CD4-positive, alpha-beta T cell treated with Interleukin-2 at 100 ng/mL for 4 hours (primary cell): ENCODE results near the gene IGFBP5.

Experiments
- DNase-seq: peaks from one replicate; pipeline ENCODE4 v3.0.0-alpha.2; 2020; ENCODE audit warnings: low spot score

Gene IGFBP5

DNA sequence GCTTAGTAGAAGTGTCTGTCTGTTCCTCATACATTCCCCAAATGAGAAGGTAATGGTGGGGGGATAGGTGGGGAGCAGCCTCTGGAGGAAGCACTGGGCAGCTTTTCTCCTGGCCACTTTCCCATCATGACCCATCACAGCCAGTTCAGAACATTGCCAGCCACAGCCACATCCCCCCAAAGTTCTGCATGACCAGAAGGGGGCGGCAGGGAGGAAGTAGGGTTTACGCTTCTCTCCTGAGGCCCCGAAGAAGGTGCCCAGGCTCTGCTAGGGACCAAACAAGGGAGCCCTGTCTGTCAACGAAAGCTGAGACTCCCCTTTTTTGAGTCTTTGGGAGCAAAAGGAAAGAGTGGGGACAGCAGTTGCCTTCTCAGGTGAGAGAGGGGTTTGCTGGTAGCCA lies 7.7 kb downstream of the IGFBP5 start:
- DNase-seq = no peak

DNA sequence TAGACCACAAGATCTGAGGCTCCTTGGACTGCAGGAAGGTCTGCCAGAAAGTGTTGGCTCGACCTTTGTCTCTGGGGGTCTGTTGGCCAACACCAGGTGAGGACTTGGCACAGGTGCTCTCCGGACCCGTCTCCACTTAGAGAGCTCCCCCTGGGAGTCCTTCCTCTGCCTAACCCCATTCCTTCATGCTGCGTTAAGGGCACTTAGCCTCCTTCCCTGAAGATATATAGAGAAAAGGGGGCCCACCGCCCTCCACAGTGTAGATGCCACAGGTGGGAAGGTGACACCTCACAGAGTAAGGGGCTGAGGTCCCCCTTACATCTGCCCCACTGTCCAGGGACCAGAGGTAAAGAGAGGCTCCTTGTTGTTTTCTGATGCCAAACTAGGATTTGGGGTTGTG lies 8.2 kb downstream of the IGFBP5 start:
- DNase-seq = no peak

DNA sequence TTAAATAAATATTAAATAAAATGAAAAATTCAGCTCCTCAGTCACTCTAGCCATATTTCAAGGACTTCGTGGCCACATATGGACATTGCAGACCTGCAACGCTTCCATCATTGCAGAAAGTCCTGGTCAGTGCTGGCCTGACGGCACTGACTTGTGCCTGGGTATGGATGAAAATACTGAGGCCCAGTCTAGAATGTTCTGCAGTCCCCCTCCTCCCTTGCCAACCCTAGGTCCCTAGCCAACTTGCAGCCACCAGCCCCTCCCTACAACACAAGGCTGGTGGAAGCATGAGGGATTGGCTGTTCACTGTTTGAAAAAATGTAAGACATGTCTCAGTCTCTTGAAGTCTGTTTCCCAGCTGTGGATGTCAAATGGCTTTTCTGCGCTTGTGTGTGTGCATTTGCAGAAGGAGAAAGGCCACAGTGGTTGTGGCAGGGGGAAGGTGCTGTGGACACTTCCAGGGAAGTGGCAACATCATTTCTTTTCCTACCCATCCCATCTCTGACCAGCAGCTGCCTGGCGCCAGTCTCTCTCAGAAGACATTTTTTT lies 9.9 kb downstream of the IGFBP5 start:
- DNase-seq = no peak

DNA sequence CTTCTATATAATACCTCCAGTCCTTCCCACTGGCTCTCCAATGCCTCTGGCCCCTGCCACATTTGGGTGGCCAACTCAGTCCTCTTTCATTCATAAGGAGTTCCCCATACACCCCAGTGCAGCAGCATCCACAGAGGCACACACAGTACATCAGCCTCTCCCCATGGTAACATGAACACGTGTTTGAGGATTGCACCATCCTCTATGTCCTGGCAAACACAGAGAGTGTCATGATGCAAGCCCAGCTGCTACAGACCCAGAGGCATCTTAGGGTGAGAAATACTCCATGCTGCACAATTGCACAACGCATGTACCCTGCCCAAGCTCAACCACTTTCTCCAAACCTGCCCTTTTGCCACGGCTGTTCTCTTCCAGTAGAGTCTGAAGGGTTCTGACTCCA lies 11.5 kb downstream of the IGFBP5 start:
- no peak for DNase-seq

DNA sequence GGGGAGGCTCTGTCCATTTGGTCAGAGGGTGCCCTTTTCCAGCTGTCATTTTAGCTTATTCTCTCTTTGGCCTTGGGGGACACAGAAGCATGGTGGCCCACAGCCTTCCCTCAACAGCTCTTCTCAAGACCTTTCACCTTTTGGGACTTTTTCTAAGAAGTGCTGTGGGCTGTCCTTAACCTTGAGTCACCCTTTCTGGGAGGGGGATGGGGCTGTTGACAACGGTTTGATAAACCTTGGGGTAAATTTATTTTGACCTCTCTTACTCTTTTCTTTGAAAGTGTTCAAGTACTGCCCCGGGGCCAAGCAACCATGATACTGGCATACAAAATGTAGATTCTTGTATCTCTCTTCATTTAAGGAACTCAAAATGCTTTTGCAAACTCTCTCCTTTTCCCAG lies 13.7 kb downstream of the IGFBP5 start:
- no peak for DNase-seq

DNA sequence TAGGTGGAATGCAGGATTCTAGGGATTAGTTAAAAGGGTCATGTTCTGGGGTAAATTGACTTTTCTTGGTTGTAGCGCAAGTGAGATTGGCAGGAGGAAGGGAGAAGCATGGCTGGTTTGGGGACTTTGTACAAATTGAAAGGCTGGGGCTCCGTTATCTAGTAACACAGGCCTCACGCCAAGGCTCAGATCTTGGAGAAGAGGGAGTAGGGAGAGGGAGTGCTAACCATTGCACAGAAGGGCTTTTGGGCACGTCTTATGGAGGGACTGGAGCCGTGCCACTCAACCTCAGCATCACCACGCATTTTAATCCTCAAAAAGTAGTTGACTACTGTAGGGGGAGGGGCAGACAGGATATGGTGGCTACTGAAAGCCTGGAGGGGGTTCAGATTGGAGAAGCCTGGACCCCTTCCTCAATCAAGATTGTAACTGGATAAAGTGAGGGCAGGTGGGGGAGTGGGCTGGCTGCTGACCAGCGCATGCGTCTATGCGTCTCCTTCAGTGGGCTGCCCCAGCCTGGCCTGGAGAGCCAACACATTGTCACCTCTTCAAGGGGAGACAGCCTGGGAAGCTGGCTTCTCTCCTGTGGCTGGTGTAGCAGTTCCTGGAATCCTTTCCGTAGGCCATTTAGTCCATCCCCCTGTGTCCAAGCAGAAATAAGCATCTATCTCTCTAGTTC lies 14.3 kb downstream of the IGFBP5 start:
- DNase-seq = no peak

DNA sequence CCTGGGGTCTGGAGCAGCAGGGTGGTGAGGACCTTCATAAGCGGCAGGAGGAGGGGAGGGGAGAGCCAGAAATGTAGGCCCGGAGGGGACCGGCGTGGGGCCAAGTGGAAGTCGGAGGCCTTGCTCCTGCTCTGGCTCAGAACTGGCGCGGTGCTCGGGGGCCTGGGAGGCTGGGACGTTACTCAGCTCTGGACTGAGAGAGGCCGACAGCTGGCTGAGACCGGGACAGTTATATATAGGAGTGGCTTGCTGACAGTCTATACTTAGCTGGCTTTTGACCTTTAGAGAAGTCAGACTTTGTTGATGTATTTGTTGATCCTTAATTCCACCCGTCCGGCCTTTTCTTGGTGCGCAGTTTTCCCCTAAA lies 15.7 kb downstream of the IGFBP5 start:
- no peak for DNase-seq

DNA sequence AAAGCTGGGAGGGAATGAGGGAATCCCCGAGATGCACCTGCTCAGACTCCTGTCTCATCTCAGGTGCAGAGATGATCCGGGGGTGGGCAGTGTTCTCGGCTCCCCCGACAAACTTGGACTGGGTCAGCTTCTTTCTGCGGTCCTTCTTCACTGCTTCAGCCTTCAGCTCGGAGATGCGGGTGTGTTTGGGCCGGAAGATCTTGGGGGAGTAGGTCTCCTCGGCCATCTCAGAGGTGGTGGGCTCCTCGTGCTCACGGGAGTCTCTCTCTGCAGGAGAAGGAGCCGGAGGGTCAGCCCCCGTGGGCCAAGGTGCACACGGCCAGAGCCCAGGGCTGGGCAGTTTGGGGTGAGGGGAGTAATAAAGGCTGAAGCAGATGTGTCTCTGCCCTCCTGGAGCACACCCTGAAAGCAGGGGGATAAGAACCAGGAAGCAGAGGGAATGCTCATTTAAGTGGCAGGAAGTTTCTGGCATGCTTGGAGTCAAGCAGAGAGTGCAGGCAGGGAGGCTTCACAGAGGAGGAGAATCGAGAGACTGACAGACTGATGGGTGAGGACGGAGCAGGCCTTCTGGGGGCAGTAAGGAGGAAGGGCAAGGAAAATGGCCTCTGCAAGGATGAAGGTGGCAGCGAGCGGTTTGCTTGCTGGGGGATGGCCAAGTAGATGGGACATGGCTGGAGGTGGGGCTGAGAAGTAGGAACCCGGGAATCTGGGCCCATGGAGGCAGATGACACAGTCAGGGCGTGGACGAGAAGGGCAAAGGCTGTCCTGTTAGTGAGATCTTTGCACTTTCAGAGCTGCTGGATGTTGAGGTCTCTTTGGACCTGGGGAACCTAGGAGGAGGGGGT lies 16.3 kb downstream of the IGFBP5 start:
- no peak for DNase-seq

DNA sequence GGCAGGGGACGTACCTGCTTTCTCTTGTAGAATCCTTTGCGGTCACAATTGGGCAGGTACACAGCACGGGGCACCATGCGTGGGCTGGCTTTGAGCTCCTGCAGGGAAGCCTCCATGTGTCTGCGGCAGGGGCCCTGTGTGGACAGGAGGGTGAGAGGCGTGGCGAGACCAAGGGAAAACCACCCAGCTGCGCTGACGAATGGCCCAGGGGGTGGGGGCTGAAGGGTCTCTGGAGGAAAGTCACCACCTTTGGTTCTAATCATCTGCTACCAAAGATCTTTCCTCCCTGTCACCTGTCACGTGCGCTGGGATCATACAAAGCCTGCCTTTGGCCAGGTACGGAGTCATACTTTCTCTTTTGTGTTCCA lies 17.3 kb downstream of the IGFBP5 start:
- DNase-seq = no peak

DNA sequence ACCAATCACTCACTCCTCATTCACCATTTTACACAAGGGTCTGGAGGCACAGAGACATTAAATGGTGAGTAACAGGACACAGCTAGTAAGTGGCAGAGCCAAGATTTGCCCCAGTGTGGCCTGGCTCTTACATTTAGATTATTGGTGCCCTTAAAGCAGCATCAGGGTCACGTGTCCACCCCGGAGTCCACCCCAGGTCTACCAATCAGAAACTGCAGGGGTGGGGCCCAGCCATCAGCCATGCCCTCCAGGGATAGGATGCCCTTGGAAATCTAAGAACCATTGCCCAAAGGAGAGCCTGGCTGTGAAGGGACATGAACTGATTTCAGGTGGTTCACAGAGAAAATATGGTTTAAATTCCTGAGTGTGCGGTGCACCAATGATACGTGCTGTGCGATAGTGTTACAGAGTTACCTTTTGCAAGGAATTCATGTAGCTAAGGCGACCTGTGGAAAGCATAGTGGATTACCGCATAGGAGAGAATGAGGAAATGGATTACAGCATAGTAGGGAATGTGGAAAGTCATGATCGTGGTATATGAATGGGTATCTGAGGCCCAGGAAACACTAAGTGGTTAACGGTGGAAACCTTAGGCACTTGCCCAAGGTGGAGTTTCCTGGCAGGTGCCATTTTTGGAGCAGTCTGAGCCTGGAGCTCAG lies 17.8 kb downstream of the IGFBP5 start:
- no peak for DNase-seq

DNA sequence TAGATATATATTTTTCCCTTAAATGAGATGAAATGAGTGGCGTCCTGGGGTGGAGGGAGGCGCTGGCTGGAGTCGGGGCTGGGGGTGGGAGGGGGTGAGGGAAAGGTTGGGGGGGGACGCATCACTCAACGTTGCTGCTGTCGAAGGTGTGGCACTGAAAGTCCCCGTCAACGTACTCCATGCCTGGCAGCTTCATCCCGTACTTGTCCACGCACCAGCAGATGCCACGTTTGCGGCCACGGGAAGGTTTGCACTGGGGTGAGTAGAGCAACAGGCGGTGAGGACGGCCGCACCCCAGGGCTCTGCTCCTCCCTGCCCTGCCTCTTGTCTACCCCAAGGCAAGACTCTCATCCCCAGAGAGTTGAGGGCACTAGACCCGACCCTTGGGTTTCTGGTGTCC lies 18.7 kb downstream of the IGFBP5 start:
- no peak for DNase-seq

DNA sequence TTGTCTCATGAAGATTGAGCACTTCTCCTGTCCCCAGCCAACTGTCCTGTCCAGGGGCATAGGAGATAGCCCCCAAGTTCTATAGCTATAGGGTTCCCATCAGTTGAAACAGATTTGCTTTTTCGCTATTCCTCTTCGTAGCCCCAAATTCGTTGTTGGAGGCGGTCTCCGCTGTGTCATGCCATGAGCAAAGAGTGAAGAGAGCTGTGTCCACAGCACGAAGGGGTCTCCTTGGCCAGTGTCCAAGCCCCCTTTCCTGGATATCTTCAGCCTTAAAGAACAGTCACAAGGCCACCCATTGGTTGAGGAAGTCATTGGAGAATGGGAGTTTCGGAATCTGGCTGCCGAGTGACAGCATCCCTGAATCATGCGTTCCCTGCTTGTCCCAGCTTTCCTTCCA lies 21.0 kb downstream of the IGFBP5 start:
- no peak for DNase-seq

DNA sequence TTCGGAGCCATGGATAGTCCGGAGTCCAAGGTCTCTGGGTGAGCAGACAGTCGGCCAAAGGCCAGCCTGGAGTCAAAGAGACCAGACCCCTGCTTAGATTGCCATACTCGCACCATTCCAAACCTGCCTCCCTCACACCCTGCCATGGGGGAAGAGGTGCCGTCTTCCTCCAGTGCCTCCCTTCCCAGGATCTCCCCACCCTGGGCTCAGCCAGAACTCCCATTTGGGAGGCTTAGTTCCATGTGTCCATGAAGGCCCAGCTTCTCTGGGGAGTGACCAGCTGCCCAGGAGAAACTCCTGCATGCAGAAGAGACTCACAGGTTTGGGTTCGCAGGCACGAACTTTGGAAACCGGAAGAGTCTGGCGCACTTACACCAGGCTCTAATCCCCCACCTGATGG lies 21.7 kb downstream of the IGFBP5 start:
- DNase-seq = no peak

DNA sequence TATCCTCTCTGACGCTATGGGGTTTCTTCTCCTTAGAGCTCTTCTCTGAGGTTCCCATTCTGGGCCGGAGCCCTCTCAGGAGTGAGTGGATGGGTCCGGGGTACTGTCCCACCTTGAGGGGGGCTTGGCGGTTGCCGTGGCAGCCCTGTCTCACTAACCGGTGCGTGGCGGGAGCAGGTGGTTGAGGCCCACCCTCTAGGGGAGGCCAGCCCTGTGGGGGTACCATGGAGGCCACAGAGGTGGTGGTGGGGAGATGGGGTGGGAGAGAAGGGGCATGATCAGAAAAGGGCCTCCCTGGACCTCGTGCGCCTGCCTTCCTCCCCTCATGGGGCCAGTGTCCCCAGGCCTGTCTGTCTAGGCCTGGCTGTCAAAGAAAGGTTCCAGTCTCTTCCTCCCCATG lies 22.3 kb downstream of the IGFBP5 start:
- no peak for DNase-seq

DNA sequence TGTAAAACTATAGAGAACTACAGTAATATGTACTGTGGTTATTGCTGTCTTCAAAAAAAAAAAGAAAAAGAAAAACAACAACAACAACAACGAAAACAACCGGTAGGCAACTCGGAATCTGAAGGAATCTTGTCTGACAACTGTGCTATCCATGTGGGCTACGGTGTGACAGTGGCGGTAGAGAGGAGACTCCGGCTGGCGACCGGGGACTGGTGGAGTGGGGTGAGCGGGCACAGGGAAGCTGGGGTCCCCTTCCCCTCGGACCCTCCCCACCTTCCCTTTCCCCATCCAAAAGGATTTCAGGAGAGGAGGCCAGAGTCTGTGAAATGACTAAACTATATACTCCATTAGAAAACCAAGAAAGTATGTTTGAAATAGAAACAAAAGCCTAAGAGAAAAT lies 22.9 kb downstream of the IGFBP5 start:
- no peak for DNase-seq

DNA sequence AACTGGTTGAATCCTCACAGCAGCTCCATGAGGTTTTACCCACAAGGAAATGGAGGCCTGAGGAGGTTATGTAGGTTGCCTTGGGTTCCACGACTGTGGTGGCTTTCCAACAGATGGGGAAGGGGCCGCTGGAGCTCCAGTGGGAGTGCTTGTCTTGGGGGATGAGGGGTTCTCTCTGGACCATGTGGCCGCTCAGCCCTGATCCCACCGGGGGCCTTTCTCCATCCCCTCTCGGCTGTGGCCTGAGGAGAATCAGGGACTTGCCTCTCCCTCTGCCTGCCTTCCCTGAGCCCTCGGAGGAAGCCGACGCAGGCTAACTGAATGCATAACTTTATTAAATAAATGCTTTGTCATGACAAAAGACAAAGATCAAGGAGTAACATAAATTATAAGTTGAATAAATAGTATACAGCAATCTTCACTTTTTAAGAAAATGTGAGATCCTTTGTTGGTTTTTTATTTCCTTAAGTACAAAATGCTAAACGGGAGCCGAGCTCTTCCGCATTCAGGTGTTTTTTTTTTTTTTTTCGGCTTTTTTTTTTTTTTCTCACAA lies 23.5 kb downstream of the IGFBP5 start:
- DNase-seq = no peak

DNA sequence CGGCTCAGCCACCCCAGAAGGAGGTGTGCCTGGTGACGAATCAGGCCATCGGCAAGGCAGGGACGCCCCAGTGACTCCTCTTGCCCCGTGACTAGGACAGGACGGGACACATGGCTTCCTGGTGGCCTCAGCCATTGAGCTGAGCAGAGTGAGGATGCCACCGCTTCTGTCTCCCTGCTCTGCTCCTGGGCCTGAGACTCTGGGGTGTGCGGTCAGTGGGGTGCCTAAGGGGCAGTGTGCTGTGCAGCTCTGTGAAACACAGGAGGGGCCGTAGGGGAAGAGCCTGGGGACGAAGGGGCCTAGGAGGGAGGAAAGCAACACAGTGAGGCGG lies 24.3 kb downstream of the IGFBP5 start:
- no peak for DNase-seq

DNA sequence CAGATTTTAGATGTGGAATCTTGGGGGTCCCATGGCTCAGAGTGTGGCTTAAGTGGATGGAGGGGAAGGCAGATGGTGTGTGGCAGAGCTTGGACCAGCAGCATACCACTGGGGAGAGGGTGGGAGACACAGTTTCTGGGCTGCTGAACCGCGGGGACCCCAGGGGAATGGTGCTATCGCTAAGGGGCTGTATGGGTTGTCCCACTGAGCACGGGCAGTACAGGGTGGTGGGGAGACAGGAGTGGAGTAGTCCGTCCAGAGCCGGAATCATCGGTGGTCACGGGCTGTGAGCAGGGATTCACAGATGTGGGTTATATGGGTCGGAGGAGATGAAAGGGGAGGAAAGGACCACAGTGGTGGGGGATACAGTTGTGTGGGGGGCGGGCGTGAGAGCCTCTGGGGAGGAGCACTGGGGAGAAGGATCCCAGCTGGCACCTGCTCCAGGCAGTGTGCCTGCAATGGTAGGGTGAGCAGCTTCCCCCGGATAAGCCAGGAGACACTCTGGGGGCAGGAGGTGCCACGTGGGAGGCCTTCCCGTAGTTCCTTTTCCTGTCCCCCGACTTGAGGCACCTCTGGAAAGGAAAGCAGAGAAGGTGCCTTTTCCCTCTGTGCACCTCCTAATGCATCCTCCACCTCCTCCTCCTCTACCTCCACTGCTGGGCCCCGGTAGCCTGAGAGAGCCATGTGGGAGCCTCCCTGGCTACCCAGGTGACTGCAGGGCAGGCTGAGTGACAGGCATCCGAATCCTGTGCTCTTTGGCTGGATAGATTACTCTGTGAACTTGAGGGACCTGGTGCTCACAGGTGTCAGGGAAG lies 24.9 kb downstream of the IGFBP5 start:
- no peak for DNase-seq

DNA sequence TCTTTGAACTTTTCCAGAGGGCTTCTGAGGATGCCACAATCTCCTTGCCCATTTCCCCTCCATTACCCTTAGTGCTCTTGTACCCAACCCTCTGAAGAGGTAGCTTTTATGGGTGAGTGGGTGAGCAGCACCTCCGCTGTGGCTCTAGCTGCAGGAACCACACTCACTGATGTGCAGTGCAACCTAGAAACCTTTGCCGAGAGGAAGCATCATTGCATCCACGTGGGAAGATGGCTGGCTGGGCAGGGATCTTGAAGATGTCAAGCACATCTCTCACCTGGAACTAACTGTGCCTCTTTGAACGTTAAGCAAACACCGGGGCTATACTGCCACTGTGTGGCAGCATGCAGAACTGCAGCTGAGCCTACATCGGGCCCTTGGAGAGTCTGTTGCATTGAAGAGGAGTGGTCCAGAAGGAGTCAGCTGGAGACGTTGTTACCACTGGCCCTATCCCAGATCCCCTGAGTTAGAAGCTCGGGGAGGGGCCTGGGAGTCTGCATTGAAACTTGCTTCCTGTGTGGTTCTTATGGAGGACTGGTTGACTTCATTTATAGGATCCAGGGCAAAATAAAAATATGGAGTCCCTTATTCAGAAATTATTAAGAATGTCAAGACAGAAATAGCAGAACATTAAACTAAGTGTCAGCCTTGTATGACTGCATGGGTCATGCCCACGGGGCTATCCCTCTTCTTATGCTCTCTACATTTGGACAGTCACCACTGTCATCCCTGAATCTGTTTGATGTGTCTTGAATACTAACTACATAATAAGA lies 28.7 kb downstream of the IGFBP5 start:
- peak; percentile 67 for DNase-seq

DNA sequence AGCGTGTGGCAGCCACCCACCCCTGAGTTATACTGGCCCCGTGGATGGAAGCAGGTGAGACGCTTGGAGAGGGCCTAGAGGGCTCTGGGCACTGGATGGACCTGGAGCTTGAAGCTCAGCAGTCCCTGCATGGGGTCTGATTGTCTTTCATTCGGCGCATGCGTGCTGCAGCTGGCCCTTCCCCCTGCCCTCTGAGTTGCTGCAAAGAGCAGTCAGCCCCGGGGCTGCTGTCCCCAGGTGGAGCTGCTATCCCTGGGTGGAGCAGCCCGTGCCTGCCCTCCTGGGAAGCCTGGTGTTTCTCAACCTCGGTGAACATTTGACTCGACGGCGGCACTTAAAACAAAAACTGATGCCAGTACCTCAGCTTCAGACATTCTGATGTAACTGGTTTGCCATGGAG lies 29.6 kb downstream of the IGFBP5 start:
- no peak for DNase-seq

DNA sequence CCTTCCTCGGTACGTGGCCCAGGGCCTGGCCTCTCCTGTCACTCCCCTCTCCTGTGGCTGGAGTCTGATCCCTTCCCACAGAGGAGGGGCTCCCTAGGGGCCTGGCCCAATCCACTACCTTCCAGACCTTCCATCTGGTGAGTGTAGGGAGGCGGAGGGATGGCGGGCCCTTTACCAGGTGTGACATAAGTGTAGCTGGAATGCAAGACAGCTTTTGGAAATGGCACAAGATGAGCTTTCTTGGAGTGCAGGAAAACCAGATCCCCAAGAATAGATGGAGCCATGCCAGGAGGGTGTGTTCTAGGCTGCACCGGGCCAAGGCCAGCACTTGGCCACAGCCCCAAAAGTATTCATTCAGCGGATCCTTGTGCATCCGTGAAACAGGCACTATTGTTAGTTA lies 30.1 kb downstream of the IGFBP5 start:
- no peak for DNase-seq
